Measurements from ENCODE around the gene ZC3H14.

Gene ZC3H14

GRCh38 chr14:88563845-88564244, 1.0 kb downstream of the ZC3H14 start:
- in situ Hi-C loops (cut with MboI; ENCODE audit: low pct_unique_long_range_greater_than_20kb, low sequenced_read_pairs, unreplicated experiment), result no loop called here
- DNase-seq (ENCODE audit: low spot score), result no peak
- TF ChIP-seq, protein P1, sequence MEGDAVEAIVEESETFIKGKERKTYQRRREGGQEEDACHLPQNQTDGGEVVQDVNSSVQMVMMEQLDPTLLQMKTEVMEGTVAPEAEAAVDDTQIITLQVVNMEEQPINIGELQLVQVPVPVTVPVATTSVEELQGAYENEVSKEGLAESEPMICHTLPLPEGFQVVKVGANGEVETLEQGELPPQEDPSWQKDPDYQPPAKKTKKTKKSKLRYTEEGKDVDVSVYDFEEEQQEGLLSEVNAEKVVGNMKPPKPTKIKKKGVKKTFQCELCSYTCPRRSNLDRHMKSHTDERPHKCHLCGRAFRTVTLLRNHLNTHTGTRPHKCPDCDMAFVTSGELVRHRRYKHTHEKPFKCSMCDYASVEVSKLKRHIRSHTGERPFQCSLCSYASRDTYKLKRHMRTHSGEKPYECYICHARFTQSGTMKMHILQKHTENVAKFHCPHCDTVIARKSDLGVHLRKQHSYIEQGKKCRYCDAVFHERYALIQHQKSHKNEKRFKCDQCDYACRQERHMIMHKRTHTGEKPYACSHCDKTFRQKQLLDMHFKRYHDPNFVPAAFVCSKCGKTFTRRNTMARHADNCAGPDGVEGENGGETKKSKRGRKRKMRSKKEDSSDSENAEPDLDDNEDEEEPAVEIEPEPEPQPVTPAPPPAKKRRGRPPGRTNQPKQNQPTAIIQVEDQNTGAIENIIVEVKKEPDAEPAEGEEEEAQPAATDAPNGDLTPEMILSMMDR (IDR thresholded peaks at IDR 0.05; ENCODE audit: extremely low read depth, insufficient read depth, missing control alignments), result no peak

GRCh38 chr14:88565427-88565826, 2.6 kb downstream of the ZC3H14 start:
- DNase-seq (ENCODE audit: low spot score), result no peak
- in situ Hi-C loops (cut with MboI; ENCODE audit: low pct_unique_long_range_greater_than_20kb, low sequenced_read_pairs, unreplicated experiment), result no loop called here
- TF ChIP-seq, protein P1 (IDR thresholded peaks at IDR 0.05; ENCODE audit: extremely low read depth, insufficient read depth, missing control alignments), result no peak

- DNase-seq (ENCODE audit: low spot score), result no peak
- TF ChIP-seq, protein P1 (IDR thresholded peaks at IDR 0.05; ENCODE audit: extremely low read depth, insufficient read depth, missing control alignments), result no peak
- in situ Hi-C loops (cut with MboI; ENCODE audit: low pct_unique_long_range_greater_than_20kb, low sequenced_read_pairs, unreplicated experiment), result no loop called here
Measured at GRCh38 chr14:88568196-88568595, 5.4 kb downstream of the ZC3H14 start.

GRCh38 chr14:88572117-88572516, 9.3 kb downstream of the ZC3H14 start:
- DNase-seq (ENCODE audit: low spot score), result no peak
- TF ChIP-seq, protein P1 (IDR thresholded peaks at IDR 0.05; ENCODE audit: extremely low read depth, insufficient read depth, missing control alignments), result no peak
- in situ Hi-C loops (cut with MboI; ENCODE audit: low pct_unique_long_range_greater_than_20kb, low sequenced_read_pairs, unreplicated experiment), result no loop called here

DNA sequence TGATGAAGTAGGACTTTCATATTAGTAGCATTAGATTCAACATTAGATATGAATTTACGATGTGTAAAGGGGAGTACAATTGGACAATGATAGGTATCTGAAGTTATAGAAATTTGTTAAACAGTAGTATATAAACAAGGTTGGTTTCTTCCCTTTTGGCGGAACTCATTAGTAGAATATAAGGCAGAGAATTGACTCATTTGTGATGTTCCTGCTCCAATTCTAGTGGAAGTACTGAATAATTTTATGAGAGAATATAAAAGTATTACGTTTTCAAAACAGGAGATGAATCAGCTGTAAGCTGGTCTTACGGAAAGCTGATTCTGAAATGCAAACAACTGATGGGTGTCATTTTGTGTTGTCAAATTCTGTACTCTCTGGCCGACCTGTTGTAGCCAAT, 13.4 kb downstream of the ZC3H14 start:
- in situ Hi-C loops (cut with MboI; ENCODE audit: low pct_unique_long_range_greater_than_20kb, low sequenced_read_pairs, unreplicated experiment), result no loop called here
- DNase-seq (ENCODE audit: low spot score), result no peak
- TF ChIP-seq, protein P1 (IDR thresholded peaks at IDR 0.05; ENCODE audit: extremely low read depth, insufficient read depth, missing control alignments), result no peak

DNA sequence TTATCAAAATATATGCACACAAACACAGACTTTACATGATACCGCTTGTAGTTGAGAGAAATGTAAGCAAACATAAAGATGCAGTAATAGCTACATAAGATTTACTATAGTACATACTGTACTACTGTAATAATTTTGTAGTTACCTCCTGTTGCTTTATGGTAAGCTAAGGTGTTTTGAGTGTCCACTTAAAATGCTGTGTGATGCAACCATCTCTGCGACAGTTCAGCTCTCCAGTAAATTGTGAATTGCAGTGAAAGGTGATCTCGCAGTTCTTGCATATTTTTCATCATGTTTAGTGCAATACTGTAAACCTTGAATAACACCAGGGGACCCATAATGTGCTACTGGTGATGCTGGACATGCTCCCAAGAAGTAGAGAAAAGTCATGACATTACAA, 21.6 kb downstream of the ZC3H14 start:
- DNase-seq (ENCODE audit: low spot score), result no peak
- TF ChIP-seq, protein P1 (IDR thresholded peaks at IDR 0.05; ENCODE audit: extremely low read depth, insufficient read depth, missing control alignments), result no peak
- in situ Hi-C loops (cut with MboI; ENCODE audit: low pct_unique_long_range_greater_than_20kb, low sequenced_read_pairs, unreplicated experiment), result no loop called here

GRCh38 chr14:88588081-88588480, 25.2 kb downstream of the ZC3H14 start:
- in situ Hi-C loops (cut with MboI; ENCODE audit: low pct_unique_long_range_greater_than_20kb, low sequenced_read_pairs, unreplicated experiment), result no loop called here
- TF ChIP-seq, protein P1 (IDR thresholded peaks at IDR 0.05; ENCODE audit: extremely low read depth, insufficient read depth, missing control alignments), result no peak
- DNase-seq (ENCODE audit: low spot score), result no peak

Measured in GM13977 (cell line).